LNCaP clone FGC (cell line): ENCODE data around the gene ACSBG1.

ENCODE experiments used
- DNase-seq: peaks from one replicate; pipeline ENCODE4 v3.0.0-alpha.2; 2011; ENCODE audit warnings: low read depth
- H3K4me3 ChIP-seq: 2 replicates; pipeline ENCODE4 v1.5.1; 2011; ENCODE audit warnings: mild to moderate bottlenecking, low read depth, low read length, control low read depth
- CTCF ChIP-seq: IDR thresholded peaks from 2 replicates; pipeline ENCODE4 v1.5.1; 2012; ENCODE audit warnings: mild to moderate bottlenecking; ENCODE audit not compliant: control insufficient read depth, insufficient read depth; ENCODE audit errors: extremely low read depth

ACSBG1 gene

GRCh38 chr15:78147566-78147965 is 86.8 kb downstream of the ACSBG1 start:
- DNase-seq, result no peak
- no peak for TF ChIP-seq CTCF
- H3K4me3 ChIP-seq, result no peak overlapping the region

- TF ChIP-seq CTCF, result no peak
- H3K4me3 ChIP-seq, result no peak overlapping the region
- no peak for DNase-seq
Observed at GRCh38 chr15:78146425-78147154, 87.8 kb downstream of the ACSBG1 start.

GRCh38 chr15:78142332-78142731 is 92.0 kb downstream of the ACSBG1 start:
- no peak for TF ChIP-seq CTCF
- no peak overlapping the region for H3K4me3 ChIP-seq

GRCh38 chr15:78140292-78140691 is 94.1 kb downstream of the ACSBG1 start:
- H3K4me3 ChIP-seq, result no peak overlapping the region
- peak; percentile 30 for DNase-seq
- TF ChIP-seq CTCF, result no peak

More at GRCh38 chr15:78142332-78142731, 92.0 kb downstream of the ACSBG1 start:
- no peak for DNase-seq

GRCh38 chr15:78139578-78139977 is 94.8 kb downstream of the ACSBG1 start:
- DNase-seq, result no peak
- H3K4me3 ChIP-seq, result no peak overlapping the region
- TF ChIP-seq CTCF, result no peak

GRCh38 chr15:78133801-78134200 is 100.6 kb downstream of the ACSBG1 start:
- DNase-seq, result peak; percentile 19
- no peak overlapping the region for H3K4me3 ChIP-seq
- TF ChIP-seq CTCF, result no peak
